WTC11 (cell line): ENCODE data around the gene OR2A12. TPM values are rescaled to one million over a fixed set of nuclear protein-coding genes. Genes with fewer than 3 reads are reported as not detected.

Source experiments
- ATAC-seq: fragments of 200-7000 bp; cut with Tn5 transposase; 2 replicates; pipeline ENCODE4 v1.10.0; 2021; ENCODE audit warnings: mild to moderate bottlenecking, moderate library complexity
- CTCF ChIA-PET: fragments of 300-600 bp; sonication (Branson Sonifier 250); formaldehyde crosslinking; loops from one replicate; lab custom pipeline; 2021; ENCODE audit warnings: antibody characterized with exemption; lab: Charles Lee
- POLR2A ChIA-PET: fragments of 350-600 bp; sonication (Branson Sonifier 250); formaldehyde crosslinking; loops from one replicate; lab custom pipeline; 2021; ENCODE audit warnings: antibody characterized with exemption; lab: Charles Lee
- DNase-seq: peaks from one replicate; pipeline ENCODE4 v3.0.0; 2021; ENCODE audit warnings: low spot score
- H3K27ac Mint-ChIP-seq: 2 replicates; pipeline ENCODE4 v1.8.0; 2021; ENCODE audit warnings: mixed read lengths
- H3K27me3 Mint-ChIP-seq: 2 replicates; pipeline ENCODE4 v1.8.0; 2021; ENCODE audit warnings: low read depth, mild to moderate bottlenecking, moderate library complexity, mixed read lengths
- H3K36me3 Mint-ChIP-seq: 2 replicates; pipeline ENCODE4 v1.8.0; 2021; ENCODE audit warnings: mixed read lengths
- H3K4me1 Mint-ChIP-seq: 2 replicates; pipeline ENCODE4 v1.8.0; 2022; ENCODE audit warnings: mixed read lengths
- H3K4me3 Mint-ChIP-seq: 2 replicates; pipeline ENCODE4 v1.8.0; 2021; ENCODE audit warnings: mild to moderate bottlenecking, moderate library complexity, mixed read lengths
- H3K9me3 Mint-ChIP-seq: 2 replicates; pipeline ENCODE4 v1.8.0; 2021; ENCODE audit warnings: mixed read lengths
- AR ChIP-seq: fragments of 250-450 bp; sonication (Bioruptor Pico); IDR thresholded peaks from 2 replicates; pipeline ENCODE4 v1.9.0; 2021; ENCODE audit warnings: mild to moderate bottlenecking
- CBFB ChIP-seq: sonication (generic); formaldehyde crosslinking; IDR thresholded peaks from 2 replicates; pipeline ENCODE4 v1.8.1; 2022; ENCODE audit warnings: mild to moderate bottlenecking, low read depth, missing genetic modification reagents
- E2F1 ChIP-seq: sonication (generic); formaldehyde crosslinking; IDR thresholded peaks from 2 replicates; pipeline ENCODE4 v1.8.0; 2022; ENCODE audit warnings: mild to moderate bottlenecking, missing genetic modification reagents
- FOXP4 ChIP-seq: sonication (generic); formaldehyde crosslinking; IDR thresholded peaks from 2 replicates; pipeline ENCODE4 v1.8.0; 2022; ENCODE audit warnings: mild to moderate bottlenecking, missing genetic modification reagents
- IRF1 ChIP-seq: sonication (generic); formaldehyde crosslinking; IDR thresholded peaks from 2 replicates; pipeline ENCODE4 v1.8.0; 2023; ENCODE audit warnings: missing genetic modification reagents
- NR1H2 ChIP-seq: sonication (generic); formaldehyde crosslinking; IDR thresholded peaks from 2 replicates; pipeline ENCODE4 v1.9.0; 2021; ENCODE audit warnings: mild to moderate bottlenecking, moderate library complexity, missing genetic modification reagents
- SMAD3 ChIP-seq: sonication (generic); formaldehyde crosslinking; IDR thresholded peaks from 2 replicates; pipeline ENCODE4 v1.8.0; 2022; ENCODE audit warnings: missing genetic modification reagents, mild to moderate bottlenecking, borderline replicate concordance
- TEAD1 ChIP-seq: sonication (generic); formaldehyde crosslinking; IDR thresholded peaks from 2 replicates; pipeline ENCODE4 v1.8.0; 2022; ENCODE audit warnings: mild to moderate bottlenecking, missing genetic modification reagents
- ZMAT4 ChIP-seq: fragments of 250-450 bp; sonication (Bioruptor Pico); IDR thresholded peaks from 2 replicates; pipeline ENCODE4 v1.9.0; 2021; ENCODE audit warnings: mild to moderate bottlenecking
- ZNF232 ChIP-seq: sonication (generic); formaldehyde crosslinking; IDR thresholded peaks from 2 replicates; pipeline ENCODE4 v1.8.0; 2022; ENCODE audit warnings: mild to moderate bottlenecking, missing genetic modification reagents
- ZNF281 ChIP-seq: sonication (generic); formaldehyde crosslinking; IDR thresholded peaks from 2 replicates; pipeline ENCODE4 v1.8.0; 2023; ENCODE audit warnings: mild to moderate bottlenecking, missing genetic modification reagents
- ZNF423 ChIP-seq: fragments of 250-450 bp; sonication (Bioruptor Pico); IDR thresholded peaks from 2 replicates; pipeline ENCODE4 v2.1.2; 2022; ENCODE audit warnings: mild to moderate bottlenecking, moderate library complexity
- ZNF425 ChIP-seq: fragments of 250-450 bp; sonication (Bioruptor Pico); conservative IDR thresholded peaks from 2 replicates; pipeline ENCODE4 v1.9.0; 2021; ENCODE audit warnings: mild to moderate bottlenecking
- ZNF532 ChIP-seq: fragments of 250-450 bp; sonication (Bioruptor Pico); IDR thresholded peaks from 2 replicates; pipeline ENCODE4 v1.9.0; 2021; ENCODE audit warnings: mild to moderate bottlenecking, borderline replicate concordance
- ZSCAN18 ChIP-seq: fragments of 250-450 bp; sonication (Bioruptor Pico); IDR thresholded peaks from 2 replicates; pipeline ENCODE4 v2.1.2; 2022; ENCODE audit warnings: mild to moderate bottlenecking, moderate library complexity
- total RNA-seq: library from RNA; stranded (reverse); gene quantifications from 3 replicates; pipeline ENCODE4 v1.2.3, GENCODE V29; 2021

The OR2A12 gene
- total RNA-seq, 1 experiment from 2014 or later, result not detected

- TF ChIP-seq ZNF281 (CRISPR knock-in tag) (no peak), AR (CRISPR knock-in tag) (no peak), ZNF425 (CRISPR knock-in tag) (no peak), IRF1 (CRISPR knock-in tag) (no peak), ZSCAN18 (CRISPR knock-in tag) (no peak), ZNF423 (CRISPR knock-in tag) (no peak)
Observed at GRCh38 chr7:144100607-144101006, 14.5 kb downstream of the OR2A12 start (continued).

GRCh38 chr7:144102041-144102440 is 16.0 kb downstream of the OR2A12 start:
- H3K27ac Mint-ChIP-seq, result no peak overlapping the region
- POLR2A ChIA-PET, result no interaction called here
- CTCF ChIA-PET, result interaction anchor here (1.6 kb wide), 1 partner anchor 26 kb away, joined by 9 read pairs; no protein-coding TSS in a partner anchor
- no peak for TF ChIP-seq FOXP4
- TF ChIP-seq NR1H2 (CRISPR knock-in tag), result no peak
- no peak for TF ChIP-seq ZNF232
- no peak for TF ChIP-seq E2F1 (CRISPR knock-in tag)
- TF ChIP-seq ZNF532 (CRISPR knock-in tag), result no peak
- TF ChIP-seq ZMAT4 (CRISPR knock-in tag), result no peak
- no peak for TF ChIP-seq SMAD3 (CRISPR knock-in tag)
- no peak for TF ChIP-seq CBFB
- TF ChIP-seq TEAD1 (CRISPR knock-in tag), result no peak

More at GRCh38 chr7:144102041-144102440, 16.0 kb downstream of the OR2A12 start:
- ATAC-seq (no peak), DNase-seq (no peak)
- Mint-ChIP-seq H3K27me3 (no peaks in the 10 kb centered on the region), H3K9me3 (no peaks in the 10 kb centered on the region), H3K36me3 (no peaks in the 10 kb centered on the region), H3K4me3 (no peak overlapping the region), H3K4me1 (no peaks in the 10 kb centered on the region)
